Islet precursor cell (in vitro differentiated cells): Measurements from ENCODE around the gene GDPD5.

Experiments
- DNase-seq: peaks from one replicate; pipeline ENCODE4 v3.0.0-alpha.2; 2018

Gene GDPD5

GRCh38 chr11:75525433-75526191, at the start of gene GDPD5:
Gene GDPD5, minus strand, starts transcription at chr11:75525941. Its CDS starts 48,206 bp downstream, at chr11:75477735.
- DNase-seq: peak; percentile 94

GRCh38 chr11:75574698-75575602, 49.2 kb upstream of the GDPD5 start:
- DNase-seq: no peak

- no peak for DNase-seq
These were observed 47.0 kb upstream of the GDPD5 start for GRCh38 chr11:75572744-75573143.

GRCh38 chr11:75571625-75572024, 45.9 kb upstream of the GDPD5 start:
- DNase-seq: no peak

GRCh38 chr11:75570559-75571139, 44.9 kb upstream of the GDPD5 start:
- DNase-seq: no peak

GRCh38 chr11:75568616-75569219, 43.0 kb upstream of the GDPD5 start:
- DNase-seq: no peak

- no peak for DNase-seq
These were observed 42.2 kb upstream of the GDPD5 start for GRCh38 chr11:75567971-75568370.

GRCh38 chr11:75566763-75567279, 41.1 kb upstream of the GDPD5 start:
- DNase-seq: no peak

GRCh38 chr11:75565916-75566762, 40.4 kb upstream of the GDPD5 start:
- no peak for DNase-seq

- peak; percentile 81 for DNase-seq
These were observed 39.6 kb upstream of the GDPD5 start for GRCh38 chr11:75565221-75565814.

GRCh38 chr11:75563978-75564552, 38.3 kb upstream of the GDPD5 start:
- DNase-seq: peak; percentile 97

GRCh38 chr11:75563501-75563977, 37.8 kb upstream of the GDPD5 start:
- no peak for DNase-seq

- DNase-seq: peak; percentile 92
These were observed 37.2 kb upstream of the GDPD5 start for GRCh38 chr11:75562836-75563484.

- peak; percentile 95 for DNase-seq
These were observed 36.5 kb upstream of the GDPD5 start, which contains the start of gene SERPINH1 for GRCh38 chr11:75562048-75562835. Gene SERPINH1, plus strand, starts transcription at chr11:75562253. Its CDS starts 4,097 bp downstream, at chr11:75566350.

- DNase-seq: no peak
These were observed 35.8 kb upstream of the GDPD5 start for GRCh38 chr11:75561426-75562047.

GRCh38 chr11:75560644-75561043, 34.9 kb upstream of the GDPD5 start:
- DNase-seq: no peak

GRCh38 chr11:75558939-75559843, 33.5 kb upstream of the GDPD5 start:
- peak; percentile 79 for DNase-seq
